Loucy (cell line): ENCODE measurements around the gene CTNNA2.

ENCODE experiments used
- CTCF ChIP-seq: fragments of 200-600 bp; sonication (generic); conservative IDR thresholded peaks from 2 replicates; pipeline ENCODE4 v1.5.1; 2014; ENCODE audit warnings: mild to moderate bottlenecking, antibody characterized with exemption, low read length
- EZH2phosphoT487 ChIP-seq: fragments of 200-600 bp; IDR thresholded peaks from 2 replicates; pipeline ENCODE4 v1.6.1; 2018; ENCODE audit warnings: antibody characterized with exemption, mild to moderate bottlenecking, moderate library complexity, borderline replicate concordance

GRCh38 chr2:80624062-80624461 is 1111.2 kb downstream of the CTNNA2 start:
- no peak for TF ChIP-seq EZH2phosphoT487
- TF ChIP-seq CTCF = no peak
